NCI-H1694 (cell line): ENCODE measurements around the gene CCR4.
"Not testable (repeated sequence)": the region's sequence is repeated elsewhere in the genome, so short reads cannot be mapped to it uniquely, and the experiment has no call there.

Source experiments
- DNase-seq: peaks from one replicate; lab custom pipeline; 2025; lab: John Stamatoyannopoulos, UW

Gene CCR4

DNA sequence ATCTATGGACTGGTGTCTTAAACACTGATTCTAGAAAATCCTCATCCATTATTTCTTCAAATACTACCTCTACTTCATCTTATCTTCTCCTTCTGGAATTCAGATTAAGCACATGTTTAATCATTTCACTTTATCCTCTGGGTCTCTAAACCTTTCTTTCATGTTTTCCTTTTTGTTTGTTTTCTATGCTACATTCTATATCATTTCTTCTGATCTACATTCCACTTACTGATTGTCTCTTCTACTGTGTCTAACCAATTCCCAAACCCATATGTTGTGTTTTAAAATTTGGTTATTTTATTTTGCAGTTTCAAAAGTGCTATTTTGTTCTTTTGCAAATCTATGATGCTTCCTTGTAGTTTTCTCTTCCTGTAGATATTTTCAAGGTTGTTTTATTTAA lies 31.7 kb downstream of the CCR4 start:
- no peak for DNase-seq

DNA sequence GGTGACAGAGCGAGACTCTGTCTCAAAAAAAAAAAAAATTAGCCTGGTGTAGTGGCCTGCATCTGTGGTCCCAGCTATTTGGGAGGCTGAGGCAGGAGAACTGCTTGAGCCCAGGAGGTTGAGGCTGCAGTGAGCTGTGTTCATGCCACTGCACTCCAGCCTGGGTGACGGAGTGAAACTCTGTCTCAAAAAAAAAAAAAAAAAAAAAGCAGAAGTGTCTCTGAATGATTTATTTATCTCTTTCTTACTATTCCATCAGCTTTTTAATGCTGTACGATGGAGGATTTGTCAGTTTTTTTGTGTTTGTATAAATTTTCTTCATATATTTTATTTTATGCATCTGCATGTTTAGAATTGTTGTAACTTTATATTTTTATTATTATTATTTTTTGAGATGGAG lies 33.5 kb downstream of the CCR4 start:
- DNase-seq, result not testable (repeated sequence)

DNA sequence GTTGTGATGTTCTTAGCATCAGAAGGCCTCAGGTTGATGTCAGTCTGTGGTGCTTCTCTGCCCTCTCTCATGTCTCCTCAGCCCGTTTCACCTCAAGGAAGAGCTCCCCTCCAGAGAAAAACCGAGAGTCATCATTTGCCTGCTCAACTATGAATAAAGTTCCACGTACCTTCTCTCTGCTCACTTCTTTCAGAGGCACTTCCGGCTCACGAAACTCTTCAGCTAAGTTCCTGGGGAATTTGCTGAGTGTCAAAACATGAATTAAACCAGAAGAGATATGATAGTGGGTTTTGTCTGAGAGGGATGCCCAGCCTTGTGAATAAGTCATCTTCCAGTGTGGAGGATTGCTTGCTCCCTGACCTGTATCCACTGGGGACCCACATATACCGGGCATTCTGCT lies 37.7 kb downstream of the CCR4 start:
- DNase-seq, result no peak

DNA sequence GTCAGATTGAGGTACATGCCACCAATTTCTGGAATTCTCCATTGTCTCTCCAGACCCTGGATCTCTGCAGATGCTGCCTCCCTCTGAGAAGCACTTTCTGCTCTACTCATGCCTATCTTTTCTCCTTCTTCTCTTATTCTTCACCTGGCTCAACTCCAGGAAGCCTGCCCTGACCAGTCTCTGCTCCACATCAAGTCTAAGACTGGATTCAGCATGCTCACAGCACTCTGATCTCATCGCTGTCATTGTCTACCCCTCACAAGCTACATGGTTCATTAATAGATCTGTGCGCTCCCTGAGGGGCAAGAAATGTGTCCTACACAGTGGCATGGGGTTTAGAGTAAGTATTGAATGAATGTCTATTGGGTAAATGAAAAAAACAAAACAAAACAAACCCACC lies 38.7 kb downstream of the CCR4 start:
- no peak for DNase-seq

DNA sequence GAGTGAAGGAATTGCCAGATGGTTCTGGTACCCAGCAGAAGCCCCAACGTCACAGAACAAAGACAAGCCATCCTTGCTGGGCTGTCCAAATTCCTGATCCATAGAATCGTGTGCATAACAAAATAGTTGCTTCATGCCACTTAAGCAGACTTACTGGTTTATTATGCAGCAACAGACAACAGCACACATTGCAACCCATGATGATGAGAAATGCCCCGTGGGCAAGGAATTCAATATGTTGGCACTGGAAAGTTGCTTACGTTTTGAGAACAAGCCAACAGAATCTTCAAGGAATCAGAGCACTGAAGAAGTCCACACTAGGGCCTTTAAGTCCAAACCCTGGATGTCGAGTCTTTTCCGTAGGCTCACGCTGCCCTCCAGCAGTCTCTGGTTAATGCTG lies 40.3 kb downstream of the CCR4 start:
- DNase-seq, result no peak

DNA sequence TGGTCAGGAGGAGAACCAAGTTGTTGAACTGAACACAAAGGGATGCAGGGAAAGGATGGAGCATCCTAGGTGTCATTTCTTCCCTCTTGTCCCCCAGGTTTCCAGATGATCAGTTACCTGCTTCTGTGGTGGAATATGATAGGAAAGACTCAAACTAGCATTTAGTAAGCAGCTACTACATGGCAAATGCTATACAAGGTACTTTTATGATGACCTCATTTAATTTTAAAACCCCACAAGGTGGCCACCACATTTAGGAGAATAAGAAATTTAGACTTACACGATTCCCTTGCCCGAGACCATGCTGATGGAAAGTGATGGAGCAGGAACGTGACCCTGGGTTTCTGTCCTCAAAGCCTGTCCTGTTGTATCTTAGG lies 40.9 kb downstream of the CCR4 start:
- DNase-seq, result no peak

DNA sequence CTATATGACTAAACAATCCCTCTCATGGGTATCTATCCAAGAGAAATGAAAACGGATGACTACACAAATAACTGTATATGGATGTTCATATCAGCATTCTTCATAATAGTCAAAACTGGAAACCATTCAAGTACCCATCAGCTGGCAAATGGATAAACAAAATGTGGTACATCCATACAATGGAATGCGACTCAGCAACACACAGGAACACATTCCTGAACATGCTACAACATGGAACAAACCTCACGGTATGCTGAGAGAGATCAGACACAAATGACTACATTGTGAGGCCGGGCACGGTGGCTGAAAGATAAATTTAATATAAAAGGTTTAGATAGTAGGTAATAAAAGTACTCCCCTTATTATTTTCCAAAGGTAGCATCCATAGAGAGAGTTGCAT lies 42.6 kb downstream of the CCR4 start:
- DNase-seq, result no peak

DNA sequence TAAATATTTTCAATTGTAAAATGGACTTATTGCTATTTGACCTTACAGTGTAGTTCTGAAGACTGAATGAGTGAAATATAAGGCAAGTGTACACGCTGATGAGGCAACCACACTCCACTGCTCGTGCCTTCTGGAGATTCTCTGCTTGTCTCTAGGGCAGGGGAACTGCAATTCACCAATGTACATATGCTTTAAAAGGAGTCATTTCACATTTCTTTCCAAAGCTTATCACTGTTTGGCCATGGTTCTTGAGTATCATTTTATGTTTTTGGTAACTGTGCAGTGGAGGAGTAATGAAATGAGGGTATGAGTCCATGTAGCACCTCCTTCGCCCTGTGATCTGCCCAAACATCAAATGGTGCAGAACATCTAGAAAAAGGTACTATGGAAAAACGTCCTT lies 43.7 kb downstream of the CCR4 start:
- no peak for DNase-seq

DNA sequence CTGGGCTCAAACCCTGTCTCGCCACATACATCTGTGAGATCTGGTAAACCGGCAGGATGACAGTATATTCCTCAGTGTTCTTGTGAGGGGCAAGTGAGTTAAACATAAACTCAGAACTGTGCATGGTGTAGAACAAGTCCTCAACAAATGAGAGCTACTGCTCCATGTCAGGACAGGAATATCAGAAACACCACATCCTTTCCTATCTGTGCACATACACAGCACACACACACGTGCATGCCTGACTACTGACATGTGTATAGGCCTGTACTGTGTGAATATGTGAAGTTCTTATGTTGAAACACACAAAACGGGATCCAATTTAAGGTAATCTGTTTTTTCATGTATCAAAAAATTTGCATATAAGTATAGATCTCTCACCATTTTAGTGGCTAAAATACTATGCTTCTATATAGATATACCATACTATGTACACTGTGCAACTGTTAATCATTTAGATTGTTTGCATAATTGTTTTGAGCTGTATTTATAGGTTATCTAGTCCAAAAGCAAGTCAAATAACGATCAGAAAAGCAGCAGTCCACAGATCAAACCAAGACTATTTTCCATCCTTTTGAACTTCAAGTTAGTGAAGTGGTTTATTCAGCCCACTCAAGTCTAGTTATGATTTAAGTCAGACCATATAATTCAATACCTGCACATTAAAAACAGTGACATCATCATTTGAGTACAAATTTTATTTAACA lies 44.8 kb downstream of the CCR4 start:
- DNase-seq, result no peak

DNA sequence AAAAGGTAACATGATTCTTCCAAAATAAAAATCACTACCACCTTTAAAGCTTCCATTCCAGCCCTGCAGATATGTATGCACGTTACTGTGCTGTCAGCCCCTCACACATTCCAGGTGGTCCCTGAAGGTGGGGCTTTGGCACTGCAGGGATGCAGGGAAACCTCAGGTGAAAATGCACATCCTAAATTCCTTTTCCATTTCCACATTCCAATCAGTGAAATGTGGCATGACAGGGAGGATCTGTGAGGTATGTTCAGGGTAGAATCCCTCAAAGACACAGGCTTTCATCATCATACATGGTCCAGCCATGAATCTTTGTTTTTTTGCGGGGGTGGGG lies 45.3 kb downstream of the CCR4 start:
- DNase-seq, result no peak

DNA sequence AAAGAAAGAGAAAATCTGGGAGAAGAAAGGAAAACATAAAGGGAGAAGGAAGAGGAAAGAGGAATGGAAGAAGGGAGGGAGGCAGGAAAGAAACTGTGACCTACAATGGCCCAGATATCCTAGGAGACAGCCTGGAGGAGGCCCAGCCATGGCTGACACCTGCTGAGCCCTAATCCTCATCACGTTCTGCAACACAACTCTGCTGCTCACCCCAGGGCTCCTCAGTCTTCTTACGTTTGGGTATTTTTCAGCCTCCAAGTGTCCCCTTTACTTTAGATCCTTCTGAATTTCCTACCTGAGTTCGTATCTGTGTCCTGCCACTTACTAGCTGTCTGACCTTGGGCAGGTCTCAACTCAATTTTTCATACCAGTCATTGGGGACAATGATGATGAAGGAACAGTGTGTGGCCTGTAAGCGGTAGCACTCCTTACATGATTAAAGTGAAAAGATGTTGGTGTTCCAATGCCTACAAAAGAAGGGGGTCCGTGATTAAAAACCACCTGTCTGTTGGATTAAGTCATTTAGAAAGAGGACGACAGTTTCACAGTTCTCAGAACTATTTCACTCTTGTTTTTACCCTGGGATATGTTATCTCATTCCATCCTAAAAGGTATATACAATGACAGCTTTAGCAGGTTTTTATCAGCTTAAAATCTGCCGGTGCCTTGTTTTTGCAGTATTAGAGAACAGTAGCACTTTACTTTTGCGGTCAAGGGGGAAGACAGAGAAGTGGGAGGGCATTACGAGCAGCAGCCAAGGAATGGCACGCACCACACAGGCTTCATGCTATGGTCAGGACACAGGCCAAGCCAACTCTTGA lies 47.4 kb downstream of the CCR4 start:
- no peak for DNase-seq

DNA sequence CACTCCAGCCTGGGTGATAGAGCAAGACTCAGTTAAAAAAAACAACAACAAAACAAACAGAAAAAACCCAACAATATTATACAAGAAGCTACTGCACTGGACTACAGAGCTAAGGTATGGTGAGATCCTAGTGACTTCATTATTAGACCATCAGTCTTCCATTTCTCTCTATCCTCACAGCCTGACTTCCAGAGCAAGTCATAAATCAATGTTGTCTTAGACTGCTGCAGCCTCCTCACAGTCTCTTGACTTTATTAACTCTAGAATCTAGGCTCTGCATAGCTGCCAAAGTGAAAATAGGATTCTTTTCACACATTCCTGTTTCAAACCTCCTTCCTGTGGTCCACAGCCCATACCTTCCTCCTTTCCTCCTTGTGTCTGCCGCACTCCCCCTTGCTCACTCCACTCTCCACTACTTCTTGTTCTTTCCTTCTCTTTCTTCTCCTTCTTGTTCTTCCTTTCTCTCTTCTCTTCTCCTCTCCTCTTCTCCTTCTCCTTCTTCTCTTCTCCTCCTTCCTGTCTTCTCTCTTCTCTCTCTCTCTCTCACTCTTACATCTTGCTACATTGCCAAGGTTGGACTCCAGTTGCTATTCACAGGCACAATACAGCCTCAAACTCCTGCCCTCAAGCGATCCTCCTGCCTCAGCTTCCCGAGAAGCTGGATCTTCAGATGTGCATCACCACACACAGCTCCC lies 49.4 kb downstream of the CCR4 start:
- no peak for DNase-seq

DNA sequence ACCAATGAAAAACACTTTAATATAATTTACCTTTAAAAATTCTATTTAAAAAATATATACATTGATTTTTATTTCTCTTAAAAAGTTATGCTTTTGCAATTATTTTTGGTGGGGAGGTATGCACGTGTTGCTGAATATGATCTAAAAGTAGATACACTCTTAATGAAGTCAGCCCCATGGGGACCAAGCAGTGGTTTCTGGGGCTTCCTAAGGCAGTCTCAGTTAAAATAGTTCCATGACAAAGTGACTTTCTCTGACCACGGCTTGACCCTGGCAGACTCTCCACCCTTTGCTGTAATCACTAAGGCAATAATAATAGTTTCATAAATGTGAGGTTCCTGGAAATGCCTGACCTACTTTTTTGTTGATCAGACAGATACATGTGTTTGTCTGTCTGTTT lies 50.4 kb downstream of the CCR4 start:
- no peak for DNase-seq

DNA sequence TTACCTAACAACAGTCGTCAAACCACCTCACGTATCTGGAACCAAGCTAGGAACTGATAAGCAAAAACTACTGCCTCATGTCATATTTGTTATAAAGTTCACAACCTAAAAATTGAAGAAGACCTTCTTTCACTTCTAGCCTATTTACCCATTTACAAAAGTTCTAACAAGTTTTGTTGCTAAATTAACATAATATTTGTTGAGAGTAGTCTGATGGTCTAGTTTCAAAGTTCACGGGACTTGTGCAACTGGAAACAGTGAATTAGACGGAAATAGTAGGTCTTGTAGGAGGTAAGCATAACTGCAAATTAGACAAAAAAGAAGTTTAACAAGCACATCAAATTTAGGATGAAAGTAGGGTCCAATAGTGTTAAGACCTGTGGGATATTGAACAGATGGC lies 51.9 kb downstream of the CCR4 start:
- no peak for DNase-seq

DNA sequence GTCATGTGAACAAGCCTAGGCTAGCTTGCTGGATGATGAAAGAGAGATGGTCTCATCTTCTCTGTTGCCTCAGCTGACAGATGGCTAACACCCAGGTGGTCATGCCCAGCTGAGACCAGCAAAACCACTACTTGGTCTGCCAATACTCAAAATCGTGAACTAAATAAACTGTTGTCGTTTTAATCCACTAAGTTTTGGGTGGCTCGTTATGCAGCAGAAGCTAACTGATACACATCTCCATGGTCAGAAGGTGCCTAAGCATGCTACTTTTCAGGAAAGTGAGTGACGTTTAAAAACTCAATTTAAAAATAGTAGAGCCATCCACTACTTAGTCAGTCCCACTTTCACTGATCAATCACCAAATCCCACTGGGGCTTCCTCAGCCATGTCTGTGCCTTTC lies 52.8 kb downstream of the CCR4 start:
- DNase-seq, result no peak

DNA sequence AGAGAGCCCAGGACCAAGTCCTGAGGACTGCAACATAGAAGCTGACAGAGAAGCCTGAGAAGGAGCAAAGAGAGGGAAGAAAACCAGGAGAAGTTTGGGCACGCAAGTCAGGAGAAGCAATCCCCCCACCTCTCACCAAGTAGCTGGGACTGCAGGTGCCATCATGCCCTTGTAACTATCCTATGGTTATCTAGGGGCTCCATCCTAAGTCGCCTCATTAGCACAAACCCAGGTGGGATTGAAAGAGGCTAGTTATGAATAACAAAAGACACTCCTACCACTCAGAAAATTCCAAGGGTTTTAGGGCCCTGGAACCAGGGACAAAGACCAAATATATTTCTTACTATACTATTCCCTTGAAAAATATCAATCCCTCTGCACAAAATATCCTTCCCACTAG lies 53.5 kb downstream of the CCR4 start:
- no peak for DNase-seq
